Vagina (tissue), 2 donors: ENCODE data around the gene CHST11. TPM values are rescaled to one million over a fixed set of nuclear protein-coding genes. Genes with fewer than 3 reads are reported as not detected.
A peak's percentile ranks its signal among the peaks of the same experiment; 100 is the strongest.

Source experiments
- DNase-seq, 2 donors: peaks; one replicate each; pipeline ENCODE4 v3.0.0-alpha.2; 2017; ENCODE audit errors: extremely low spot score in 2 of 2
- H3K27ac ChIP-seq: fragments of 200-600 bp; sonication (generic); one replicate; pipeline ENCODE4 v1.5.1; 2019
- H3K27me3 ChIP-seq: fragments of 200-600 bp; sonication (generic); one replicate; pipeline ENCODE4 v1.5.1; 2019
- H3K36me3 ChIP-seq, 2 donors: fragments of 200-600 bp; sonication (generic); one replicate each; pipeline ENCODE4 v1.5.1; 2017 to 2019
- H3K4me1 ChIP-seq: fragments of 200-600 bp; sonication (generic); one replicate; pipeline ENCODE4 v1.5.1; 2019
- H3K4me3 ChIP-seq, 2 donors: fragments of 200-600 bp; sonication (generic); 1 replicate in 1 of 2; 2 replicates in 1 of 2; pipeline ENCODE4 v1.5.1; 2016 to 2019
- H3K9me3 ChIP-seq: fragments of 200-600 bp; sonication (generic); one replicate; pipeline ENCODE4 v1.5.1; 2019
- CTCF ChIP-seq, 3 experiments: fragments of 450-650 bp in 2 of 3; fragments of 200-600 bp in 1 of 3; sonication (generic) in 1 of 3; IDR thresholded peaks; one replicate each; pipeline ENCODE4 v1.5.1; 2017 to 2019; ENCODE audit warnings: antibody characterized with exemption in 3 of 3, mild to moderate bottlenecking in 2 of 3, moderate library complexity in 2 of 3
- POLR2A ChIP-seq, 2 donors: fragments of 450-650 bp; IDR thresholded peaks; one replicate each; pipeline ENCODE4 v1.6.1; 2017; ENCODE audit warnings: antibody characterized with exemption in 2 of 2, mild to moderate bottlenecking in 2 of 2, moderate library complexity in 2 of 2
- POLR2AphosphoS5 ChIP-seq, 2 donors: sonication (generic); formaldehyde crosslinking; IDR thresholded peaks; one replicate each; pipeline ENCODE4 v1.9.0; 2017; ENCODE audit warnings: antibody characterized with exemption in 2 of 2, mild to moderate bottlenecking in 2 of 2, low read depth in 1 of 2; ENCODE audit not compliant: insufficient read depth in 1 of 2
- intact Hi-C: fragments of 100-400 bp; cut with DNase I; formaldehyde crosslinking; loops from one replicate; pipeline ENCODE4 v1.15.1; 2023
- total RNA-seq: library from RNA; depleted of rRNA; stranded (reverse); fragments of >200 nt; gene quantifications from one replicate; pipeline ENCODE4 v1.2.3, GENCODE V29; 2016

The CHST11 gene
- total RNA-seq, 1 donor from 2014 or later = 40.0 TPM

- intact Hi-C loops = no loop called here
Observed at GRCh38 chr12:104746467-104747088, 289.8 kb downstream of the CHST11 start.

GRCh38 chr12:104747330-104747729 lies 290.6 kb downstream of the CHST11 start:
- H3K36me3 ChIP-seq = no peaks in the 10 kb centered on the region
- H3K9me3 ChIP-seq = no peaks in the 10 kb centered on the region
- no peak overlapping the region for H3K4me3 ChIP-seq
- intact Hi-C loops = no loop called here
- TF ChIP-seq CTCF (IDR thresholded peaks at IDR 0.05) (no peak), POLR2A (IDR thresholded peaks at IDR 0.05) (no peak), POLR2AphosphoS5 (IDR thresholded peaks at IDR 0.05; ENCODE audit: insufficient read depth in 1 of 2, low read depth in 1 of 2) (no peak)
- no peaks in the 10 kb centered on the region for H3K27me3 ChIP-seq
- no peak overlapping the region for H3K27ac ChIP-seq
- H3K4me1 ChIP-seq = no peaks in the 10 kb centered on the region
- no peak for DNase-seq

More at GRCh38 chr12:104746467-104747088, 289.8 kb downstream of the CHST11 start:
- Histone ChIP-seq H3K36me3 (no peaks in the 10 kb centered on the region), H3K9me3 (no peaks in the 10 kb centered on the region), H3K4me3 (no peak overlapping the region), H3K4me1 (no peaks in the 10 kb centered on the region), H3K27ac (no peak overlapping the region), H3K27me3 (no peaks in the 10 kb centered on the region)
- no peak for TF ChIP-seq CTCF (IDR thresholded peaks at IDR 0.05)
- TF ChIP-seq POLR2AphosphoS5 (IDR thresholded peaks at IDR 0.05; ENCODE audit: insufficient read depth in 1 of 2, low read depth in 1 of 2) = no peak
- TF ChIP-seq POLR2A (IDR thresholded peaks at IDR 0.05) = no peak
- no peak for DNase-seq

DNA sequence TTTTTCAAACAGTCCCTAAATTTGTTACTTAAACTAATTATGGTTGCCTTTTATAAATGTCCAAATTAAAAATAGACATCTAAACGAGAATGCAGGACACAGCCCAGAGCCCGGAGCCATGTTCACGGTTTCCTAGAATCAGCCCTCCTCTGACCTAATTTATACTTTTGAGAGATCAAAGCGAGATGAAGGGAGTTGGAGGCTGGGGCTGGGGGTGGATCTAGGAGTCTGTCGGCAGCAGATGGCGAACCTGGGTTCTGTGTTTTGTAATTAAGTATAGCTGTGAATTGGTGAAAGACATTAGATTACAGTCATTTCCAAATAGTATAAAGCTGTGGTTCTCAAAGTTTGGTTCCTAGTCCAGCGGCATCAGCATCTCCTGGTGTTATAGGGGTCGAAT lies 291.2 kb downstream of the CHST11 start:
- Histone ChIP-seq H3K27ac (no peak overlapping the region), H3K27me3 (no peaks in the 10 kb centered on the region), H3K36me3 (no peaks in the 10 kb centered on the region), H3K4me1 (no peaks in the 10 kb centered on the region), H3K9me3 (no peaks in the 10 kb centered on the region), H3K4me3 (no peak overlapping the region)
- intact Hi-C loops = no loop called here
- DNase-seq = peak in 1 of 2 donors; percentile 32
- no peak for TF ChIP-seq POLR2A (IDR thresholded peaks at IDR 0.05)
- TF ChIP-seq POLR2AphosphoS5 (IDR thresholded peaks at IDR 0.05; ENCODE audit: insufficient read depth in 1 of 2, low read depth in 1 of 2) = no peak
- no peak for TF ChIP-seq CTCF (IDR thresholded peaks at IDR 0.05)

- intact Hi-C loops = no loop called here
- no peak overlapping the region for H3K4me3 ChIP-seq
- no peaks in the 10 kb centered on the region for H3K9me3 ChIP-seq
- H3K27ac ChIP-seq = no peak overlapping the region
- no peak for TF ChIP-seq POLR2A (IDR thresholded peaks at IDR 0.05)
- TF ChIP-seq POLR2AphosphoS5 (IDR thresholded peaks at IDR 0.05; ENCODE audit: insufficient read depth in 1 of 2, low read depth in 1 of 2) = no peak
- no peak for TF ChIP-seq CTCF (IDR thresholded peaks at IDR 0.05)
- no peaks in the 10 kb centered on the region for H3K4me1 ChIP-seq
- H3K36me3 ChIP-seq = no peaks in the 10 kb centered on the region
- H3K27me3 ChIP-seq = no peaks in the 10 kb centered on the region
- DNase-seq = no peak
Observed at GRCh38 chr12:104748356-104748755, 291.6 kb downstream of the CHST11 start.

- H3K4me3 ChIP-seq = no peak overlapping the region
- intact Hi-C loops = no loop called here
- DNase-seq = peak in 1 of 2 donors; percentile 72
- no peak overlapping the region for H3K27ac ChIP-seq
- no peaks in the 10 kb centered on the region for H3K4me1 ChIP-seq
- TF ChIP-seq POLR2AphosphoS5 (IDR thresholded peaks at IDR 0.05; ENCODE audit: insufficient read depth in 1 of 2, low read depth in 1 of 2) (no peak), POLR2A (IDR thresholded peaks at IDR 0.05) (no peak), CTCF (IDR thresholded peaks at IDR 0.05) (no peak)
- no peaks in the 10 kb centered on the region for H3K36me3 ChIP-seq
- H3K27me3 ChIP-seq = no peaks in the 10 kb centered on the region
- H3K9me3 ChIP-seq = no peaks in the 10 kb centered on the region
Observed at GRCh38 chr12:104748790-104749189, 292.0 kb downstream of the CHST11 start.
